KMS-11 (cell line): ENCODE measurements around the gene RAD51B.

ENCODE experiments used
- H2AFZ ChIP-seq: fragments of 200-600 bp; sonication (generic); 2 replicates; pipeline ENCODE4 v1.6.1; 2016; ENCODE audit warnings: antibody characterized with exemption, mixed run types, low read depth
- H3K27ac ChIP-seq: fragments of 200-600 bp; sonication (generic); 2 replicates; pipeline ENCODE4 v1.6.1; 2016; ENCODE audit warnings: mild to moderate bottlenecking, mixed run types
- H3K27me3 ChIP-seq: fragments of 200-600 bp; sonication (generic); 2 replicates; pipeline ENCODE4 v1.6.1; 2017; ENCODE audit warnings: mild to moderate bottlenecking, low read depth, mixed run types, moderate library complexity; ENCODE audit not compliant: insufficient read depth
- H3K36me3 ChIP-seq: fragments of 200-600 bp; sonication (generic); 2 replicates; pipeline ENCODE4 v1.6.1; 2017; ENCODE audit warnings: mild to moderate bottlenecking, mixed run types; ENCODE audit not compliant: insufficient read depth
- H3K4me1 ChIP-seq: fragments of 200-600 bp; sonication (generic); 2 replicates; pipeline ENCODE4 v1.6.1; 2016; ENCODE audit warnings: mild to moderate bottlenecking, low read depth, mixed run types; ENCODE audit not compliant: poor library complexity, severe bottlenecking
- H3K4me2 ChIP-seq: fragments of 200-600 bp; sonication (generic); 2 replicates; pipeline ENCODE4 v1.7.0; 2016; ENCODE audit warnings: mild to moderate bottlenecking, mixed run types
- H3K4me3 ChIP-seq: fragments of 200-600 bp; sonication (generic); IDR thresholded peaks from 2 replicates; pipeline ENCODE4 v1.6.1; 2017; ENCODE audit warnings: low read depth, low read length, mixed read lengths; ENCODE audit not compliant: insufficient read depth
- H3K79me2 ChIP-seq: fragments of 200-600 bp; sonication (generic); 2 replicates; pipeline ENCODE4 v1.6.1; 2016; ENCODE audit warnings: low read depth, mixed run types; ENCODE audit not compliant: insufficient read depth
- H3K9ac ChIP-seq: fragments of 200-600 bp; sonication (generic); 2 replicates; pipeline ENCODE4 v1.6.1; 2016; ENCODE audit warnings: mild to moderate bottlenecking, mixed run types
- H4K20me1 ChIP-seq: fragments of 200-600 bp; sonication (generic); 2 replicates; pipeline ENCODE4 v1.6.1; 2016; ENCODE audit warnings: mild to moderate bottlenecking, mixed run types; ENCODE audit not compliant: insufficient read depth
- CTCF ChIP-seq: fragments of 200-600 bp; sonication (generic); conservative IDR thresholded peaks from 2 replicates; pipeline ENCODE4 v1.6.1; 2017; ENCODE audit warnings: low read depth, mild to moderate bottlenecking, antibody characterized with exemption, low read length, moderate library complexity, mixed read lengths

Gene RAD51B

GRCh38 chr14:68738559-68738958, 919.0 kb downstream of the RAD51B start:
- no peaks in the 10 kb centered on the region for H3K79me2 ChIP-seq
- H3K27me3 ChIP-seq = no peaks in the 10 kb centered on the region
- H3K36me3 ChIP-seq = no peaks in the 10 kb centered on the region

GRCh38 chr14:68739701-68740100, 920.1 kb downstream of the RAD51B start:
- H3K27ac ChIP-seq = no peak overlapping the region
- no peaks in the 10 kb centered on the region for H3K27me3 ChIP-seq
- no peak overlapping the region for H3K4me3 ChIP-seq
- H3K9ac ChIP-seq = no peak overlapping the region
- H3K79me2 ChIP-seq = no peaks in the 10 kb centered on the region
- TF ChIP-seq CTCF = no peak
- no peaks in the 10 kb centered on the region for H3K36me3 ChIP-seq
- no peak overlapping the region for H3K4me2 ChIP-seq
- no peaks in the 10 kb centered on the region for H4K20me1 ChIP-seq
- H2AFZ ChIP-seq = no peak overlapping the region
- no peaks in the 10 kb centered on the region for H3K4me1 ChIP-seq

More at GRCh38 chr14:68738559-68738958, 919.0 kb downstream of the RAD51B start:
- Histone ChIP-seq H3K9ac (no peak overlapping the region), H2AFZ (no peak overlapping the region), H3K4me2 (no peak overlapping the region), H3K4me3 (no peak overlapping the region), H3K27ac (no peak overlapping the region), H4K20me1 (no peaks in the 10 kb centered on the region), H3K4me1 (no peaks in the 10 kb centered on the region)
- no peak for TF ChIP-seq CTCF

- no peaks in the 10 kb centered on the region for H3K4me1 ChIP-seq
- no peaks in the 10 kb centered on the region for H3K36me3 ChIP-seq
- H3K27ac ChIP-seq = no peak overlapping the region
- no peaks in the 10 kb centered on the region for H3K79me2 ChIP-seq
- no peak overlapping the region for H2AFZ ChIP-seq
- no peaks in the 10 kb centered on the region for H3K27me3 ChIP-seq
- H3K4me3 ChIP-seq = no peak overlapping the region
- no peaks in the 10 kb centered on the region for H4K20me1 ChIP-seq
- H3K9ac ChIP-seq = no peak overlapping the region
- TF ChIP-seq CTCF = no peak
- no peak overlapping the region for H3K4me2 ChIP-seq
Observed at GRCh38 chr14:68740788-68741476, 921.4 kb downstream of the RAD51B start.

GRCh38 chr14:68741477-68741791, 921.9 kb downstream of the RAD51B start:
- no peaks in the 10 kb centered on the region for H3K4me1 ChIP-seq
- H3K79me2 ChIP-seq = no peaks in the 10 kb centered on the region
- H4K20me1 ChIP-seq = no peaks in the 10 kb centered on the region
- H3K9ac ChIP-seq = no peak overlapping the region
- H3K4me3 ChIP-seq = no peak overlapping the region
- no peaks in the 10 kb centered on the region for H3K27me3 ChIP-seq
- H3K27ac ChIP-seq = no peak overlapping the region
- H2AFZ ChIP-seq = no peak overlapping the region
- H3K36me3 ChIP-seq = no peaks in the 10 kb centered on the region
- no peak overlapping the region for H3K4me2 ChIP-seq
- TF ChIP-seq CTCF = no peak
